ENCODE measurements around the gene TTBK1.
A peak's percentile ranks its signal among the peaks of the same experiment; 100 is the strongest.

TTBK1 gene

DNA sequence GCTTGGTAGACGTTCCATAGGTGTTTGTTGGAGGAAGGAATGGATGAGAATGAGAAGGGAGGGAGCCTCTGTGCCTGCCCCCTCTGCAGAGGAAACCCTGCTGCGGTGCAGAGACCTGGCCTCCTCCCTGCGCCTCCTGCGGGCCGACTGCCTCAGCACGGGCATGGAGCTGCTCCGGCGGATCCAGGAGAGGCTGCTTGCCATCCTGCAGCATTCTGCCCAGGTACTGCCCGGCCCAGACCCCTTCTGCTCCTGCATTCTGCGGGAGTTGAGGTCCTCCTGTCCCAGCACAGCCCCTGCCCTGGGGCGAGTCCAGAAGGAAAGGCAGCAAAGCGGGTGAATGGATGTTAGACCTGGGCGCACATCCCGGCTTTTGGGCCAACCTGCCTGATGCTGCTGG lies 20.1 kb upstream of the TTBK1 start:
- DNase-seq (ENCODE audit: low spot score) = no peak

DNA sequence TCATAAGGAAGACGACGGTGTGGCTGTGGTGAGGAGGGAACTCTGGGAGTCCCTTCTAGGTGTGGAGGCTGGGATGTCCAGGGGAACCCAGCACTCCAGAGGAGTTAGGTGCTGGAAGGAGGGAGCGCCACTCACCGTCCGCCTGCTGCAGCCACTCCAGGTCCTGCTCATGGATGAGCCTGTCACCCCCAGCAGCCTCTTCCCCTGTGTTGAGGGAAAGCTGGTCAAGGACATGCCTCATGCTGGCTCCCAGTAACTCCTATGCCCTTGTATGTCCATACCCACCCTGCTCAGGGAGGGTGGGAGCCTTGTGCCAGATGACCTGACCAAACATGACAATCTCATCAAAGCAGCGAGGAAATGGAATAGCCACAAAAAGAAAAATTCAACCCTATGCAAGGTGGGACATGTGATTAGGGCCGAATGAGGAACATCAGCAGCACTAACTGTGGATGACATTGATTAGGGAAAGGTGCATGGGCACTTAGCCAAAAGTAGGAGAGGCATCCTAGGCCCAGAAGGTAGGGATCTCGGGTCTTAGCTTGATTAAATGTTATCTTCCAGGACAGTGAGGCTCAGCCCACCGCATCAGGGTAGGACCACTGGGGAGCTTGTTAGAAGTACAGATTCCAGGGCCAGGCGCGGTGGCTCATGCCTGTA lies 17.0 kb upstream of the TTBK1 start:
- DNase-seq (ENCODE audit: low spot score) = no peak

DNA sequence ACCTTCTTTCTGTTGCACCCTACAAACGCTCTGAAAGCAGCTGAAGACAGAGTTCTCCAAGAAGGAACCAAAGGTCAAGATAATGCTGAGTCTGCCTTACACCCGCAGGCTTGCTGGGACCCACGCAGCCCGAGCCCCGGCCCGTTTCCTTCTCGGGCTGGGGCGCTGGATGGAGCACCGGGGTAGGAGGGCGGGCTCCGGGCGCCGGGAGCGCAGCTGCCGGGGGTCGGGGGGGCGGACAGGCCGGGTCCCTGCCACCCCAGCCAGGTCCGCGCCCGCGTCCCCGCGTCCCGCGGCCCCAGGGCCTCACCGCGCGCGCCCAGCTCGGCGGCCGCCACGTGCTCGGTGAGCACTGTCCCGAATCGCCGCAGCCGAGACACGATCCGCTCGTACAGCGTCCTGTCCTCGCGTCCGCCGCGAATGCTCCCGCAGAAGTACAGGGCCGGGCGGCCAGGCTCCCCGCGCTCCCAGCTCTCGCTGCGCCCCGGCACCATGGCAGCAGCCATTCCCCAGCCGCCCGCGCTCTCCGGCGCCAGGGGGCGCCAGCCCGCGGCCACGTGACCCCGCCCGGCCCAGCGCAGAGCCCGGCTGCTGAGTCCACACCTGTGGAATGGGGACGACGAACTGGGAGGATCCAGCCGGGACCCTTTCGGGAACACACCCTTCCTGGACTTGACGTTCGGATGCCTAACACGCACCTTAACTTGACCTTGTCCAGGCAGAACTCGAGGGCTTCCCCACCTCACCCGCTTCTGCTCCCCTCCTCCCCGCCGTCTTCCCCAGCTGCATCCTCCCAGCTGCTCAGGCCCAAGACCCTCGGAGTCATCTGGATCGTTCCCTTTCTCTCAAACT lies 14.1 kb upstream of the TTBK1 start, which contains the start of gene DNPH1:
Gene DNPH1 (minus strand): TSS at position 531 of the 852 bp plus-strand sequence. CDS start 25 bp downstream, at position 506.
- DNase-seq (ENCODE audit: low spot score) = peak; percentile 70

DNA sequence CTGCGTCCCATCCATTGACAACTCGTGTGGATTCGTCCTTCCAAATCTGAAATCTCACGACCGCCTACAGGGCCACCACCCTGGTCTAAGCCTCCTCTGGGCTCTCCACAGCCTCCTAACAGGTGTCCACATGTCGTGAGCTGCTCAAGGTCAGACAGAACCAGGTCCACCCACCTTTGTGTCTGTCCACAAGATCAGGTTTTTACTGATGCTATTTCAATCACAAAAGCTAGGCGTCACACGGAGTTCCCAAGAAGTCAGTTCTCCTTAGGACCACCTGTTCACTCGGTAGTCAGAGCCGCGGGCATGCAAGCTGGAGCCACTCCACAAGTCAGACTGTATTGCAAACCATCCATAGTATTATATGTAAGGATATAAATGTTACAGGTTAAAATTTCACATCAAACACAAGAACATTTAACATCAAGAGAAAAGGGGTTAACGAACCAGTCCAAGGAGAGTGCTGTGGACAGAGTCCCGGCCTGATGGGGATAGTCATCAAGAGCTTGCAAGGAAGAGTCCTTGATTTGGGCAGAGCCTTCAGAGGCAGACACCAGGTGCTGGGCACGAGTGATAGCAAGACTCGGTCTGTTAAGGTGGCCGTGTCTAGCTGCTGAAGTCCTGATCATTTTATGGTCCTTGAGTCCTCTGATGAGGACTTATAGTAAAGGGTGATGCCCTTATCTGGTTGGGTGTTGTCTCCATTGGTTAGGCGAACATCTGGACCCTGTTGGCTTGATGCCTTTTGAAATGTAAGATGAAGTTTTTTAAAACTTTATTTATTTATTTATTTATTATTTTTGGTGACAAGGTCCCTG lies 13.3 kb upstream of the TTBK1 start:
- no peak for DNase-seq (ENCODE audit: low spot score)

DNA sequence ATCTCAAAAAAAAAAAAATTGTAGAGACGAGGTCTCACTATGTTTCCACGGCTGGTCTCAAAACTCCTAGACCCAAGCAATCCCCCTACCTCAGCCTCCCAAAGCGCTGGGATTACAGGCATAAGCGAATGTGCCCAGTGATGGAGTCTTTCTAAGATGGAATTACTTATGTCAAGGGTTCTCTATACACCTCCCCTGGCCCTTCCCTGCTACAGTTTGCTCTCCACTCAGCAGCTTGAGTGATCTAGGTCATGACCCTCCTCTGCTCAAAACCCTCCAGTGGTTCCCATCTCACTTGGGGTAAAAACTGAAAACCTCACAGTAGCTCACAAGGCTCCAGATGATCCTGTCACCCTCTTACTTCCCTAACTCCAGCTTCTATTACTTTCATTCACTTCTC lies 12.2 kb upstream of the TTBK1 start:
- DNase-seq (ENCODE audit: low spot score) = no peak

DNA sequence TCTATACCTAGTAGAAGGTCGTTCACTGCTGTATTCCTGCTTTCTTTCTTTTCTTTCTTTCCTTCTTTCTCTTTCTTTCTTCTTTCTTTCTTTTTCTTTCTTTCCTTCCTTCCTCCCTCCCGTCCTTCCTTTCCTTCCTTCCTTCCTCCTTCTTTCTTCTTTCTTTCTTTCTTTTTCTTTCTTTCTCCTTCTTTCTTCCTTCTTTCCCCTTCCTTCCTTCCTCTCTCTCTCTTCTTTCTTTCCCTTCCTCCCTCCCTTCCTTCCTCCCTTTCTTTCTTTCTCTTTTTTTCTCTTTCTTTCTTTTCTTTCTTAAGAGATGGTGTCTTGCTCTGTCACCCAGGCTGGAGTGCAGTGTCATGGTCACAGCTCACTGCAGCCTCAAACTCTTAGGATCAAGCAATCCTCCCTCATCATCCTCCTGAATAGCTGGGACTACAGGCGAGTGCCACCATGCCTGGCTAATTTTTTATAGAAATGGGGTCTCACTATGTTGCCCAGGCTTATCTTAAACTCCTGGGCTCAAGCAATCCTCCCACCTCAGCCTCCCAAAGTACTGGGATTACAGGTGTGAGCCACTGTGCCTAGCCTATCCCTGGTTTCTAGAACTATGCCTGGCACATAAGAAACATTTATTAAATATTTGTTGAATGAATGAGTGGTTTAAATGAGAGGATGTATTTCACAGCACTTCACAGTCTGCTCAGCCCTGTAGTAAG lies 11.4 kb upstream of the TTBK1 start:
- DNase-seq (ENCODE audit: low spot score) = no peak

DNA sequence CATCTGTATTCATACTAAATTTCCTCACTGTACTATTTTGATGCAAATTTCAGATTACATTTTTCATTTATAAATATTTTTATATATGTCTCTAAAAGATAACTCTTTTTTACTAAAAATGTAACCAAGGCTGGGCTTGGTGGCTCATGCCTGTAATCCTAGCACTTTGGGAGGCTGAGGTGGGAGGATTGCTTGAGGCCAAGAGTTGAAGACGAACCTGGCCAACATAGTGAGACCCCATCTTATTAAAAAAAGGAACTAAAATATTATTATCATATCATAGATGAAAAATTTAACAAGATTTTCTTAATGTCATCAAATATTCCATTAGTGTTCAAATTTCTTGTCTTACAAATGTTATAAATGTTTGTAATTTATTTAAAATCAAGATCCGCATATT lies 7.4 kb upstream of the TTBK1 start:
- DNase-seq (ENCODE audit: low spot score) = no peak

DNA sequence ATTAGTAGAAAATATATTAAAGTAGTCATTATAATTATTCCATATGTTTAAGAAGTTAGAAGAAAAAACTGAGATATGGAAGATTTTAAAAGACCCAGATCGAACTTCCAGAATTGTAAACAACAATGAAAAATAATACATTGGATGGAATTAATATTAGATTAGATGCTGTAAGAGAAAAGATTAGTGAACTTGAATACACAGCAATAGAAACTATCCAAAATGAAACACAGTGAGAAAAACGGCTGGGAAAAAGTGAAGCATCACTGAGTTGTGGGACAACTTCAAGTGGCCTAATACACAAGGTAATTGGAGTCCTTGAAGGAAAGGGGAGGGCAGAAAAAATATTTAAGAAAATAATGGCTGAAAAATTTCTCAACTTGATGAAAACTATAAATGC lies 4.2 kb upstream of the TTBK1 start:
- no peak for DNase-seq (ENCODE audit: low spot score)

DNA sequence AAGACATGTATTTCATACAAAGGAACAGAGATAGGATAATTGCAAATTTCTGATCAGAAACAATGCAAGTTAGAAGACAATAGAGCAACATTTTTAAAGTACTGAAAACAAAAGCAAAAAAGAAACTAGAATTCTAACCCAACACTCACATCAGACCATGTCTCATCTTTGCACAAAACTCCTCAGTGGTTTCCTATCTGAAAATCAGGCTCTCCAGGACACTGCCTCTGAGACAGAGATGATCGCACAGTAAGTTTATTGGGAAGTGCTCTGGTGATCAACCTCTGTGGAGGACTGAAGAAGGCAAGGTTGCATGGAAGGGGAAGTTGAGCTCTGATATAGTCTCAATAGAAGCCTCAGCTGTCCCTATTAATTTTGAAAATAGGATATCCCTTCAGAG lies 2.3 kb upstream of the TTBK1 start:
- DNase-seq (ENCODE audit: low spot score) = no peak

DNA sequence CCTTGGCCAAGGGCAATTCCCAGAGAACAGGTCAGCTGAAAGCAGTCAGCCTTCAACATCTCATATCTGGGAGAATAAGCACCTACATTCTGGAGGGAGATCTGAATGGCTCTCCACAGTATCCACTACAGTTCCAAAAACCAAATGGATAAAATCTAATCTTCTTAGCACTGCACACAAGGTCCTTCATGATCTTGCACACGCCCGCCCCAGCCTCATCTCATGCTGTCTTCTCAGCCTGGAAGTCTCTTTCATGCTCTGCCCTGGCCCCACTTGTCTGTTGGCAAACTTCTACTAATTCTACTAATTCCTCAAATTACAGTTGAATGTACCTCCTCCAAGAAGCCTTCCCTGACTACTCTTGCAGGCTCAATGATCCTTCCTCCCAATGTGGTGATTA lies 1.8 kb upstream of the TTBK1 start:
- DNase-seq (ENCODE audit: low spot score) = no peak

DNA sequence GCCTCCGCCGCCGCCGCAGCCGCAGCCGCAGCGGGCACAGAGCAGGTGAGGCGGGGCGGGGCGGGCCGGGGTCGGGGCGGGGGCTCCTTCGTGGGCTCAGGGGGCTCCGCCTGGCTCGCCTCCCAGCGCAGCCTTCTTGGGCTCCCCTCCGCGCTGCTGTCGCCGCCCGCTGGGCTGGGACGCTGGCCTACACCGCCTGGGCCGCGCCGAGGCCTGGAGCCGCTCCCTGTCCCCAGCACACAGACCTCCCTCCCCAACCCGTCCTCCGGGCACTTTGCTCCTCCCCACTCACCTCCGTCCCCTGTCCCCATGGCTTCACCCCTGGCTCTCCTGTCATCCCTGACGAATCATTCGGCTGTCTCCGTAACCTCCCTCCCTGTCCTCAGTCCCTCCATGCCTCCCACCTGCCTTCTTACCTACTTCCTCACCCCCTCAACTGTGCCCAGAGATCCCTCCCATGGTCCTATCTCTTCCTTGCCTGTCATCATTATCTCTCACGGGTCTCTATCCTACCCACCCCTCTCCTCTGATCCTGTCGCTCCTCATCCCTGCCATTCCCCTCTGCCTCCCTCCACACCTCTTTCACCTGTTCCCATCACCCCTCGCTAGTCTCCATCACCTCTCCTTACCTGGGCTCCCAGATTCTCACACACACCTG lies 512 bp downstream of the TTBK1 start:
- DNase-seq (ENCODE audit: low spot score) = no peak

DNA sequence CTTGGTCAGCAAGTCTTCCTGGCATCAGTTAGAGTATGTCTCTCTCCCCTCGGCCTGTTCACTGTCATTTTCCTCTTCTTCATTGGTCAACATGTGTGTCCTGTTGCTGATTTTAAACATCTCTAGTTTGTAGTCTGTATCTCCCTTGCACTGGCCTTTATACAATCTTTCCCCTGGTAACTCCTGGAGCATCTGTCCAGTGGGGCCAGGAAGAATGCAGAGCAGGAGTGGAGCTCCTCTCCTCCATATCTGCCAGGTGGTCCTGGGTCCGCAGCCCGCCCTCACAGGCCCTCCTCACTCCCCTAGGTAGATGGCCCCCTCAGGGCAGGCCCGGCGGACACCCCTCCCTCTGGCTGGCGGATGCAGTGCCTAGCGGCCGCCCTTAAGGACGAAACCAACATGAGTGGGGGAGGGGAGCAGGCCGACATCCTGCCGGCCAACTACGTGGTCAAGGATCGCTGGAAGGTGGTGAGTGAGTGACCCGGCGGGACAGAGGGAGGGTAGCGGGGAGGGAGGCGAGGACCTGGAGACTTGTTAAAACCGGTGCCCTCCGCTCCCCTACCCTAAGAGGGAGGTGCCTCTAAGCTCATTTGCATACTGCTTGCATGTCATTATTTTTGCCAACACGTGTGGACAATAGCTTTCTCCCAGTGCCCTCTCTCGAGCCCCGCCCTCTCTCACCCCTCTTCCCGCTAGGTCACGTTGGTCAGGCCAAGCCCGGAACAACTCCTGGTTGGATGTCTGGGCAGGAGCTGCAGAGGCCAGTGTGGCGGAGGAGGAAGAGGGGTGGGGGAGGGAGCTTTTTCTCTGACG lies 3.2 kb downstream of the TTBK1 start:
- DNase-seq (ENCODE audit: low spot score) = peak; percentile 79

DNA sequence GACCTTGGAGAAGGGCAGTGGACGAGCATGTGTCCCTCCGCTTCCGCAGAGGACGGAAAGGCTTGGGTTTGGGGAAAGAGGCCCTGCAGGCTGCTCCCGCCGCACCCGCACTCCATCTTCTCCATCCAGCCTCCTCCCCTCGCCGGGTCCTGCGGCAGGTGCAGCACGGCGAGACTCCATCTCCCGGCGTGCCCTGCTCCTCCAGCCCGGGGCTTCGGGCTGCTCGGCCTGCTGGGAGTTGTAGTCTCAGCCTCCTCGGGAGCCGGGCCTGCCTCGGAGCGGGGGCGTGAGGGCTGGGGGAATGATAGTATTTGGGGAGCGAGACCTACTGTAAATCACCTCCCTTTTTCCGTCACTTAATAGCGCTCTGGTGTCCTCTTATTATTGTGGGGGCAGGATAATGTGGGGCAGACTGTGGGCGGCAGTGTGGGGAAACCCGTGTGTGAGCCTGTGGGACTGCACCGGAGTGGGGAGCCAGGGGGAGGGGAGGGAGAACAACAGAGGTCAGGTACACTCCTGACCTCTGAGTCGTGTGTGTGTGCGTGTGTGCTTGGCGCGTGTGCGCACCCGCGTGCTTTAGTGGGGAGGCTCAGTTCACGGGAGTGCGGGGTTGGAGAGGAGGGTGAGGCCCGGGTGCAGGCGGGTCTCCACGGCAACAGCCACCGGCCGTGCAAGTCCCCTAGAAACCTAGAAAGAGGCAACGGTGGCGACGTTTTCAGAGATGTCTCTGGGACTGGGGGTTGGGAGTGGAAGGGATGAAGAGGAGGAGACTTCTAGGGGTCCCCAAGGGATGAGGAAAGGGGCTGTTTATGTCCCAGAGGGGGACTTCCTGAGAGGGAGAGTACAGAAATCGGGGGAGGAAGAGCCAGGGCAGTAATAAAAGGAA lies 4.1 kb downstream of the TTBK1 start:
- peak; percentile 86 for DNase-seq (ENCODE audit: low spot score)

DNA sequence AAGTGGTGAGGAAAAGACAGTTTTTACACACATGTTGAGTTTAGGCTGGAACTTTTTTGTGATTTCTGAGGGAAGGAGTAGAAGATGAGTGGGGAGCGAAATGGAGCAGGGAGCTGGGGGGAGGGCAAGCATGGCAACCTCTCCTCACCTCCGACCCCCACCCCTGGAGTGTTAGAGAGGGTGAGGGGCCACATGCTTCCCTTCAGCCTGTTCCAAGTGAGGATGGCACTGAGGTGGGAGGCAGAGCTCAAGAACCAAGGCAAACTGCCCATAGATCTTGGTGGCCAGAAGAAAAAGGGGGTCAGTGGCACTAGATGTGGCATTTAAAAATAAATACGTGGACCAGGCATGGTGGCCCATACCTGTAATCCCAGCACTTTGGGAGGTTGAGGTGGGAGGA lies 4.8 kb downstream of the TTBK1 start:
- no peak for DNase-seq (ENCODE audit: low spot score)

DNA sequence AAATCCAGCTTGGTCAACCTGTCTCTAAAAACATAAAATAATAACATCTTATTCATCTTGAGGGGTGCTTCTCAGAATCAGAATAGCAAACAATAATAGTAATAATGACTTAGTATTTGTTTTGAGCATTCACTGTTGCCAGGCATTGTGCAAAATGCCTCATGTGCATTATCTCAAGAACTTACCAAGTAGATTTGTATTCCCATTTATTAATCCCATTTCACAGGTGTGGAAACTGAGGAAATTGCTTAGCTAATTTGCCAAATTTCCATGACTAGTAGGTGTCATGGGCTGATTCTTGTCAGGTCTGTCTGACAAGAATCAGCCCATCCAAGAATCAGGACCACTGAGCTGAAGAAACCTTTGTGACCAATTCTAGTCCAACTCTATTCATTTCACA lies 5.5 kb downstream of the TTBK1 start:
- DNase-seq (ENCODE audit: low spot score) = no peak

DNA sequence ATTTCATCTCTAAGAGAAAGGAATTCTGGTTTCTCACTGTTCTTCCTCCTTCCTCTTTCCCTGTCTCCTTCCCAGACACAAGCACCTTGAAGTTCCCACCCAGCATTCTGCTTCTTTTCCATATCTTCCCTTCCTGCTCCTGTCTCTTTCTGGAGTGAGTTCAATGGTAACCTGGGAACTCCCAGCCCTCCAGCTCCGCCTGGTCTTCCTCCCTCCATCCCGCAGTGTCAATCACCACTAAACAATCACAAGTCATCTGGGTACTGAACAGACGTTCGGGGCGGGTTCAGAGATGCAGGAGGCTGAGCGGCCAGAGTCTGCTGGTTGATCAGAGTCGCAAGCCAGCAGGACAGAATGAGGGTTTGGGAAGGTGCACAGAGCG lies 7.7 kb downstream of the TTBK1 start:
- no peak for DNase-seq (ENCODE audit: low spot score)

DNA sequence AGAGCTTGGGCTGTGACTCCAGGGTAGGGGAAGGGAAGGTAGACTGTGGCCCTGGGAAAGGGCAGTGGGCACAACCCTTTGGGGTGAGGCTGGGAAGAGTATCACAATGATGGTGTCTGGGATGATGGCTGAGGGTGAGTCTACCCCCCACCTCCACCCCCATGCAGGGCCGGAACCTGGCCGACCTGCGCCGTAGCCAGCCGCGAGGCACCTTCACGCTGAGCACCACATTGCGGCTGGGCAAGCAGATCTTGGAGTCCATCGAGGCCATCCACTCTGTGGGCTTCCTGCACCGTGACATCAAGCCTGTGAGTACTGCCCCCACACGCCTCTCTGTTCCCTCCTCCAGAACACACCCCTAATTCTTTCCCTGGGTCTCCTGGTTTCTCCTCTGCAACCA lies 10.1 kb downstream of the TTBK1 start:
- no peak for DNase-seq (ENCODE audit: low spot score)

DNA sequence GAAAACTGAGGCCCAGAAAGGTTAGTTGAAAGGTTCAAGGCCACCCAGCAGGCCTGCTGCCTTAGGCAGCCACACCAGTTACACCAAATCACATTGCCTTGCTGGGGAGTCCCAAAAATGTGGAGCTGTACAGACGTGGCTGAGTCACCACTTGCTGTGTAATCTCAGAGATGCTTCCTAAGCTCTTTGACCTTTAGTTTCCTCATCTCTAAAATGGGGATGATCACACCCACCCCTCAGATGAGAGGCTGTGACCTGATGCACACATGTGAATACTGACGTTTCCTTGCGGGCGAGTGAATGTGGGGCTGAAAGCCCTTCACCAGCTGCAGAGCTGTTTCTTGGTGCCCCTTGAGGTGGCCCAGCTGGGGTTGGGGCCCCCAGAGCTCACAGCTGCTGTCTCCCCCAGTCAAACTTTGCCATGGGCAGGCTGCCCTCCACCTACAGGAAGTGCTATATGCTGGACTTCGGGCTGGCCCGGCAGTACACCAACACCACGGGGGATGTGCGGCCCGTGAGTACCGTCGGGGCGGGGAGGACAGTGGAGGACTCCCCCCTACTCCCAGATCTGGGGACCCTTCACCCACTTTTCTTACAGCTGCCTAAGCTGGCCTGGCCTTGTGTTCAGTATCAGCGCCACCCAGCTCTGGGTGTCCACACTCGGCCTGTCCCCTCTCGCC lies 11.0 kb downstream of the TTBK1 start:
- no peak for DNase-seq (ENCODE audit: low spot score)

DNA sequence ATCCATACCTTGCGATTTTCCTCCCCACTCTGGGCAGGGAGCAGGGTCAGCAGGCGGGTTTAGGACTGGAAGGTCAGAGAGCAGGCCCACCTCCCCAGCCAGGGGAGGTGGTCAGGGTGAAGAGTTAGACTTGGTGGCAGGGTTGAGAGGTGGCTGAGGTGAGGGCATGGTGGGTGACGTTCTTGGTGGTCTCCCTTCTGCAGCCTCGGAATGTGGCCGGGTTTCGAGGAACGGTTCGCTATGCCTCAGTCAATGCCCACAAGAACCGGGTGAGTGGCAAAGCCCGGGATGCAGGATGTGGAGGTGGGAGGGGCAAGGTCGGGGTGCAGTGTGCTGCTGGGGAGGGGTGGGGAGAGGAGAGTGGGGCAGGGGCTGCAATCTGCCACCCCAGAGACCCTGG lies 11.6 kb downstream of the TTBK1 start:
- no peak for DNase-seq (ENCODE audit: low spot score)

Data from putamen (tissue), 1 donor.